Upper lobe of left lung (tissue), 6 donors: ENCODE data around the gene ARNT2. TPM values are rescaled to one million over a fixed set of nuclear protein-coding genes. Genes with fewer than 3 reads are reported as not detected.

ENCODE experiments used
- ATAC-seq, 2 donors: fragments of 200-7000 bp; cut with Tn5 transposase; one replicate each; pipeline ENCODE4 v1.9.1; 2022; ENCODE audit warnings: mild to moderate bottlenecking in 2 of 2, moderate library complexity in 2 of 2; ENCODE audit not compliant: low FRiP score in 2 of 2
- DNase-seq, 2 donors: peaks; one replicate each; pipeline ENCODE4 v3.0.0-alpha.2; 2019 to 2020
- H3K27ac ChIP-seq, 4 donors: fragments of 200-600 bp; sonication (generic); one replicate each; pipeline ENCODE4 v1.5.1; 2016 to 2019
- H3K27me3 ChIP-seq, 4 donors: fragments of 200-600 bp; sonication (generic); one replicate each; pipeline ENCODE4 v1.5.1; 2017 to 2019
- H3K36me3 ChIP-seq, 4 donors: fragments of 200-600 bp; sonication (generic); one replicate each; pipeline ENCODE4 v1.5.1; 2016 to 2019
- H3K4me1 ChIP-seq, 4 donors: fragments of 200-600 bp; sonication (generic); one replicate each; pipeline ENCODE4 v1.5.1; 2018 to 2019
- H3K4me3 ChIP-seq, 4 donors: fragments of 200-600 bp; sonication (generic); one replicate each; pipeline ENCODE4 v1.5.1; 2017 to 2019; ENCODE audit warnings: mild to moderate bottlenecking in 2 of 4, moderate library complexity in 1 of 4
- H3K9me3 ChIP-seq, 4 donors: fragments of 200-600 bp; sonication (generic); one replicate each; pipeline ENCODE4 v1.5.1; 2018 to 2019
- EP300 ChIP-seq, 4 donors: sonication (generic); formaldehyde crosslinking; IDR thresholded peaks; one replicate each; pipeline ENCODE4 v1.5.1; 2017; ENCODE audit warnings: antibody characterized with exemption in 4 of 4, control low read depth in 2 of 4
- POLR2A ChIP-seq, 4 donors: fragments of 450-650 bp; IDR thresholded peaks; one replicate each; pipeline ENCODE4 v1.5.1; 2016 to 2017; ENCODE audit warnings: antibody characterized with exemption in 4 of 4, mild to moderate bottlenecking in 2 of 4
- POLR2AphosphoS5 ChIP-seq, 2 donors: sonication (generic); formaldehyde crosslinking; IDR thresholded peaks; one replicate each; pipeline ENCODE4 v1.5.1; 2017; ENCODE audit warnings: antibody characterized with exemption in 2 of 2
- WGBS, 2 donors: methylation state at CpG; one replicate each; pipeline ENCODE4 v1.1.5; 2017 to 2018; 5-methylcytosine and 5-hydroxymethylcytosine counted together
- total RNA-seq, 6 donors: library from RNA; depleted of rRNA in 4 of 6; stranded (reverse); fragments of >200 nt in 4 of 6; gene quantifications; one replicate each; pipeline versions ENCODE4 v1.1.0 to v1.2.1, GENCODE V29; 2016 to 2021
- TF ChIP-seq, protein P1 (sequence below), 6 experiments: fragments of 450-650 bp in 4 of 6; fragments of 200-600 bp in 2 of 6; sonication (generic) in 2 of 6; IDR thresholded peaks; one replicate each; pipeline ENCODE4 v1.5.1; 2016 to 2019; ENCODE audit warnings: antibody characterized with exemption in 6 of 6
- donor health status: DM: no; HTN: no; CAD: no; lungs with moderate emphysema.
- donor health status: DM: no; HTN: yes; CAD: no; lungs with severe emphysema.

Gene ARNT2
- total RNA-seq, 6 donors from 2014 or later, result 4.7 to 26.9 (median 8.4) TPM

- H3K27me3 ChIP-seq, result no peaks in the 10 kb centered on the region
- WGBS, 2 donors, result 85 to 86% methylated on average over 4 of the region's 4 CpGs
- no peaks in the 10 kb centered on the region for H3K36me3 ChIP-seq
- no peak for TF ChIP-seq POLR2A (IDR thresholded peaks at IDR 0.05)
- TF ChIP-seq, protein P1, sequence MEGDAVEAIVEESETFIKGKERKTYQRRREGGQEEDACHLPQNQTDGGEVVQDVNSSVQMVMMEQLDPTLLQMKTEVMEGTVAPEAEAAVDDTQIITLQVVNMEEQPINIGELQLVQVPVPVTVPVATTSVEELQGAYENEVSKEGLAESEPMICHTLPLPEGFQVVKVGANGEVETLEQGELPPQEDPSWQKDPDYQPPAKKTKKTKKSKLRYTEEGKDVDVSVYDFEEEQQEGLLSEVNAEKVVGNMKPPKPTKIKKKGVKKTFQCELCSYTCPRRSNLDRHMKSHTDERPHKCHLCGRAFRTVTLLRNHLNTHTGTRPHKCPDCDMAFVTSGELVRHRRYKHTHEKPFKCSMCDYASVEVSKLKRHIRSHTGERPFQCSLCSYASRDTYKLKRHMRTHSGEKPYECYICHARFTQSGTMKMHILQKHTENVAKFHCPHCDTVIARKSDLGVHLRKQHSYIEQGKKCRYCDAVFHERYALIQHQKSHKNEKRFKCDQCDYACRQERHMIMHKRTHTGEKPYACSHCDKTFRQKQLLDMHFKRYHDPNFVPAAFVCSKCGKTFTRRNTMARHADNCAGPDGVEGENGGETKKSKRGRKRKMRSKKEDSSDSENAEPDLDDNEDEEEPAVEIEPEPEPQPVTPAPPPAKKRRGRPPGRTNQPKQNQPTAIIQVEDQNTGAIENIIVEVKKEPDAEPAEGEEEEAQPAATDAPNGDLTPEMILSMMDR (IDR thresholded peaks at IDR 0.05), result no peak
- no peak for TF ChIP-seq EP300 (IDR thresholded peaks at IDR 0.05)
- no peak for TF ChIP-seq POLR2AphosphoS5 (IDR thresholded peaks at IDR 0.05)
- H3K27ac ChIP-seq, result no peak overlapping the region
- no peaks in the 10 kb centered on the region for H3K9me3 ChIP-seq
- peaks cover 0 to 8% (median 4%) of the 10 kb centered on the region in 4 donors for H3K4me1 ChIP-seq
- DNase-seq (no peak), ATAC-seq (no peak)
- no peak overlapping the region for H3K4me3 ChIP-seq
These were observed 60.9 kb downstream of the ARNT2 start for GRCh38 chr15:80464951-80465625.

GRCh38 chr15:80465626-80466005 is 61.4 kb downstream of the ARNT2 start:
- ATAC-seq, result no peak
- TF ChIP-seq POLR2AphosphoS5 (IDR thresholded peaks at IDR 0.05) (no peak), POLR2A (IDR thresholded peaks at IDR 0.05) (no peak), EP300 (IDR thresholded peaks at IDR 0.05) (no peak)
- TF ChIP-seq, protein P1 (IDR thresholded peaks at IDR 0.05), result no peak
- no peaks in the 10 kb centered on the region for H3K27me3 ChIP-seq
- 93% methylated on average over 5 of the region's 5 CpGs for WGBS, 2 donors
- peaks cover 0 to 6% (median 2%) of the 10 kb centered on the region in 4 donors for H3K4me1 ChIP-seq
- H3K4me3 ChIP-seq, result no peak overlapping the region
- no peaks in the 10 kb centered on the region for H3K36me3 ChIP-seq
- H3K27ac ChIP-seq, result no peak overlapping the region
- DNase-seq, result no peak
- H3K9me3 ChIP-seq, result no peaks in the 10 kb centered on the region

GRCh38 chr15:80466543-80466942 is 62.4 kb downstream of the ARNT2 start:
- TF ChIP-seq EP300 (IDR thresholded peaks at IDR 0.05), result no peak
- TF ChIP-seq, protein P1 (IDR thresholded peaks at IDR 0.05), result no peak
- no peak for TF ChIP-seq POLR2AphosphoS5 (IDR thresholded peaks at IDR 0.05)
- no peak for TF ChIP-seq POLR2A (IDR thresholded peaks at IDR 0.05)
- WGBS, 2 donors, result 96% methylated on average over 2 of the region's 2 CpGs

DNA sequence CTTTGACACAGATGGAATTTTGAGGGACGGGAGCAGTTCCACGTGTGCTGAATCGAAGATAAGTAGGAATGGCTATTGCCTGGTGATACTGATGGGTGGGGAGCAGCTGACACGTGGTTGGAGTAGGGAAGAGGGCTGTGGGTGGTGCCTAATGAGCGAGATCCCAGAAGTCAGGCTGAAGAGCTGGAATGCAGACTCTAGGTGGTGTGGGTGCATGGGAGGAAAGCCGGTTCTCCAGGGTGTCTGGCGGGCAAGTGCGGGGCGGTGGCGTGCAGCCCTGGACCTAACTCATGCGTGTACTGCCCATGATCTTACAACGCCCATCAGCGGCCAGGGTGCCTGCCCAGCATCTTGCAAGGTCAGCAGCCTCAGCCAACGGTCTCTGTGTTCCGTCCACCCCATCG is 63.1 kb downstream of the ARNT2 start:
- WGBS, 2 donors, result 77 to 78% methylated on average over 14 to 15 of the region's 16 CpGs
- Histone ChIP-seq H3K27ac (no peak overlapping the region), H3K9me3 (no peaks in the 10 kb centered on the region), H3K4me1 (no peaks in the 10 kb centered on the region), H3K36me3 (no peaks in the 10 kb centered on the region), H3K27me3 (no peaks in the 10 kb centered on the region), H3K4me3 (no peak overlapping the region)
- ATAC-seq (no peak), DNase-seq (peak in 1 of 2 donors; percentile 70)
- TF ChIP-seq, protein P1 (IDR thresholded peaks at IDR 0.05), result no peak
- TF ChIP-seq POLR2A (IDR thresholded peaks at IDR 0.05), result no peak

More at GRCh38 chr15:80466543-80466942, 62.4 kb downstream of the ARNT2 start:
- Histone ChIP-seq H3K4me1 (peaks cover 0 to 3% (median 0%) of the 10 kb centered on the region in 4 donors), H3K27me3 (no peaks in the 10 kb centered on the region), H3K27ac (no peak overlapping the region), H3K9me3 (no peaks in the 10 kb centered on the region), H3K36me3 (no peaks in the 10 kb centered on the region), H3K4me3 (no peak overlapping the region)
- ATAC-seq, result no peak
- DNase-seq, result no peak

GRCh38 chr15:80468796-80469195 is 64.6 kb downstream of the ARNT2 start:
- no peaks in the 10 kb centered on the region for H3K27me3 ChIP-seq
- no peak overlapping the region for H3K27ac ChIP-seq
- H3K36me3 ChIP-seq, result no peaks in the 10 kb centered on the region
- H3K9me3 ChIP-seq, result no peaks in the 10 kb centered on the region
- peaks cover 0 to 2% (median 0%) of the 10 kb centered on the region in 4 donors for H3K4me1 ChIP-seq
- no peak for ATAC-seq
- 77 to 91% methylated on average over 5 of the region's 5 CpGs for WGBS, 2 donors
- H3K4me3 ChIP-seq, result no peak overlapping the region
- no peak for TF ChIP-seq POLR2AphosphoS5 (IDR thresholded peaks at IDR 0.05)
- no peak for TF ChIP-seq POLR2A (IDR thresholded peaks at IDR 0.05)
- TF ChIP-seq EP300 (IDR thresholded peaks at IDR 0.05), result no peak
- TF ChIP-seq, protein P1 (IDR thresholded peaks at IDR 0.05), result no peak
- no peak for DNase-seq
